Medulla oblongata (tissue), 1 donor: ENCODE data around the gene TBX1.
"Not testable (repeated sequence)": the region's sequence is repeated elsewhere in the genome, so short reads cannot be mapped to it uniquely, and the experiment has no call there.

ENCODE experiments used
- DNase-seq: peaks from one replicate; pipeline ENCODE4 v3.0.0-alpha.2; 2015; ENCODE audit errors: extremely low spot score

Gene TBX1

DNA sequence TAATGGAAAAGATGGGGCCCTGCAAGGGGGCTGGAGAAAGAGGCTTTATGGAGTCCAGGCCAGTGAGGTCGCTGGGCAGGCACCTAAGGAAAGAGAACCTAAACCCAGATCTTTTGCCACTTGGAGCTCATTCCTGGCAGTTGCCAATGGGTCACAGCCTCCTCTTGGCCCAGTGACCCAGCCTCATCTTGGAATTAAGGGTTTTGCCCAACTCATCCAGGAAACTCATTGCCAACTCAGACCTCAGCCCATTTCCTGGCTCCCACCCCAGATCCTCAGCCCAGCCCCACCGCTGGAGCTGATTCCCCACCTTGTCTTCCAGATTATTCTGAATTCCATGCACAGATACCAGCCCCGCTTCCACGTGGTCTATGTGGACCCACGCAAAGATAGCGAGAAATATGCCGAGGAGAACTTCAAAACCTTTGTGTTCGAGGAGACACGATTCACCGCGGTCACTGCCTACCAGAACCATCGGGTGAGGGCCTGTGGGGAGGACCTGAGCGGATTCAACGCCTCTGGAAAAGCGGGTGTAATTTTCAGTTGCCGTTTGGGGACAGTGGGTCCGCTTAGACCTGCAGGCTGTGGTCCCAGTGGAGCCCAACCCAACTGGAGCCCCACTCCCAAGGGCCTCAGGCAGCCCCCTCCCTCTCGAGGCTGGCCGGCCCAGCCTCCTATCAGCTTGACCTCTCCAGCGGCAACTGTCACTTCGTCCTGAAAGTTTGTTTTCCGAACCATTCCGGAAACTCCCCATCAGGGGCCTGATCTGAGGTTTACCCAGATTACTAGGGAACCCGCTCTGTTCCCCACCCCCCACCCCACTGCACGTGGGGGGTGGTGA, 4.3 kb downstream of the TBX1 start:
- no peak for DNase-seq

DNA sequence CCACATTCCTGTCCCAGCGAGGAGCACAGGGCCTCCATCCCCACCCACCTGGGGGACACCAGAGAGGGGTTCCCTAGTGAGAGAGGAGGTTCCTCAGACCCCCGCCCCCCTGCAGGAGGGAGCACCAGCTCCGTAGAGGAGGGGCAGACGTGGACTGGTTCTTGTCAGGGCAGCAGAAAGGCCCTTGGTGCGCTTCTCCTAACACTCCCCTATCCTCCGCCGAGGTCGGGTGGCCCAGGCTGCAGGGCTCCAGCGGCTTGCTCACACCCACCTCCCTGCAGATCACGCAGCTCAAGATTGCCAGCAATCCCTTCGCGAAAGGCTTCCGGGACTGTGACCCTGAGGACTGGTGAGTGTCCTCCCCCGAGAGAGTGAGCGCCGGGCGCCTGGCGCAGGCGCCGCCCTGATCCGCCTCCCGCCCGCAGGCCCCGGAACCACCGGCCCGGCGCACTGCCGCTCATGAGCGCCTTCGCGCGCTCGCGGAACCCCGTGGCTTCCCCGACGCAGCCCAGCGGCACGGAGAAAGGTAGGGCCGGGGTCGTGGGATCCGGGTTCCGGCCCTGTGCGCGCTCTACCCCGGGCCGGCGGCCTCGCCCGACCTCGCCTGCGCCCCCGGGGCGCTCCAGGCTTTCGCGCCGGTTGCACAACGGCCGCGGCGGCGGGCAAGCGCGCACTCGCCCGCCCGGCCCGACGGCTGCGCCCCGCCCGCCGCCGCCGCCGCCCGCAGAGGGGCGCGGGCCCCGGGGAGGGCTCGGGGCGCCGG, 5.1 kb downstream of the TBX1 start:
- DNase-seq = no peak

DNA sequence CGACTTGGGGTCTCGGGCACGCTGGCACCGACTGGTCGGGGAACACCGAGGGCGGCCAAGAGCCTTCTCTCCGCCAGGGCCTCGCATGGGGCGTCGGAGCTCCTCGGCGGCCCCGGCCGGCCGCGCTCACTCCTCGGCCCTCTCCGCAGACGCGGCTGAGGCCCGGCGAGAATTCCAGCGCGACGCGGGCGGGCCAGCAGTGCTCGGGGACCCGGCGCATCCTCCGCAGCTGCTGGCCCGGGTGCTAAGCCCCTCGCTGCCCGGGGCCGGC, 5.6 kb downstream of the TBX1 start:
- no peak for DNase-seq

DNA sequence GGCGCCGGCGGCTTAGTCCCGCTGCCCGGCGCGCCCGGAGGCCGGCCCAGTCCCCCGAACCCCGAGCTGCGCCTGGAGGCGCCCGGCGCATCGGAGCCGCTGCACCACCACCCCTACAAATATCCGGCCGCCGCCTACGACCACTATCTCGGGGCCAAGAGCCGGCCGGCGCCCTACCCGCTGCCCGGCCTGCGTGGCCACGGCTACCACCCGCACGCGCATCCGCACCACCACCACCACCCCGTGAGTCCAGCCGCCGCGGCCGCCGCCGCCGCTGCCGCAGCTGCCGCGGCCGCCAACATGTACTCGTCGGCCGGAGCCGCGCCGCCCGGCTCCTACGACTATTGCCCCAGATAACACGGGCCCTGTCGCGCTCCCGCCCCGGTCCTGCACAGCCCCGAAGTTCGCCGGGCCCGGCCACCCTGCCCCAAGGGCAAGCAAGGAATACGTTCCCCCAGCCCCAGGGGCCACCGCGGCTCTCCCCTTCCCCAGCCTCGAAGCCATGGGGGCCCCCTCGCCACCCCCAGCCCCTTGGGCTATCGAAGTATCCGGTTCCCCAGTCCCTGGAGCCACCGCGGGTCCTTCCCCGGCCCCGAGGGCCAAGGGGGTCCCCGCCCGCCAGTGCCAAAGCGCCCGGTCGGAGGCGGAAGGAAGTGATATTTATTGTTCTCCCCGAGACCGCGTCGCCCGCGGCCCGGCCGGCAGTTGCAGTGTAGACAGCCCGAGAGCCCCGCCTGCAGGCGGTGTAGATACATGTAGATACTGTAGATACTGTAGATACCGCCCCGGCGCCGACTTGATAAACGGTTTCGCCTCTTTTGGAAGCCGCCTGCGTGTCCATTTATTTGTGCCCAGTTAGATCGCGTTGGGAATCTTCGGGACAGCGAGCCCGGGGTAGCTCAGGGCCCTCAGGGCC, 6.2 kb downstream of the TBX1 start:
- DNase-seq = no peak

DNA sequence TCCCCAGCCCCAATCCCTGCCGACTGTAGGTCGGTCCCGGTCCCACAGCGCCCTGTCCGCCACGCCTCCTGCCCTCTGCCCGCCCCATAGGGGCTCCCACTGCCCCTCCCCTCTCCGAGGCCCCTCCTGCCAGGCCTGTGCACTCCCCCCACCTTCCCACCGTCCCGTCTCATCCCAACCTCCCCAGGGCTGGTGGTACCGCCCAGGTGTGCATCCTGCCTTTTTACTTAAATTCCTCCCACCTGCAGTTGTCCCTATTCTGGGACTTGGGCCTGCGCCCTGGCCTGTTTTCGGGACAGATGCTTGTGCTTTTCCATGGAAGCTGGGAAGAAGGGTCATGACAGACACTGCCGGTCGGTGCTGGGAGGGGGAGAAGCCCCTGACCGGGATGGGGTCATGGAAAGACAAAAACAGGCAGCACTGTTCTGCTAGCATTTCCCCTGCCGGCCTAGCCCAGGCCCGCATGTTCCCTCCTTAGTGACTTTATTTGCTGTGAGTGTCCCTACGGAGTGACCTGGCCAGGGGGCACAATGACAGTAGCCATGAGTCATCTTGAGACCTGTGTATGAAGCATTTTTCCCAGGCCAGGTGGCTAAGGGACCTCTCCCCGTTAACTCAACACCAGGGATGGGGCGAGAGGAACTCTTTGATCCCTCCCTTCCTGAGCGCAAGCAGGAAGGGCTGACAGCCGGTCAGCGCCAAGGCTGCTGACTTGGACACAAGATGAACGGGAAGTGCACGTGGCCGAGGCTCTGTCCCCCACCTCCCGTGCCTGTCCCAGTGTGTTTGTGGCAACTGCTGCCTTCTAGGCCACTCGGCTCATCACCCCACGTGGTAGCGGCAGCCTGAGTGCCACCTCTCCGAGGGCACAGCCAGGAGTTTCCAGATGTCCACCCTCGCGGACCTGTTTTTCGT, 7.1 kb downstream of the TBX1 start:
- DNase-seq = no peak

DNA sequence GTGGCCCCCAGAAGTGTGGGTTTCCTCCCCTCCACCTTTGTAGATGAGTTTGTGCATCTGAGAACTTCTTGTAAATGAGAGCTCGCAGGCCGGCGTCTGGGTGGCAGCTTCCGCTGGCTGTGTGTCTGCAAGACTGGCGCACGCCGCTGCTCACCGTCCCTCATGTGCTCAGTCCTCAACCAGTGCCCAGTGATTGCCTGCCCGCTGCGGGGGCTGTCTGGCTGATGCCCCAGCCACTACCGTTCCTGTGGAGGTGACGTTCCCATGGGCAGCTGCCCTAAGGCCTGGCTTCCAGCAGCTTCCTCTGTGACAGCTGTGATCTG, 8.8 kb downstream of the TBX1 start:
- no peak for DNase-seq

DNA sequence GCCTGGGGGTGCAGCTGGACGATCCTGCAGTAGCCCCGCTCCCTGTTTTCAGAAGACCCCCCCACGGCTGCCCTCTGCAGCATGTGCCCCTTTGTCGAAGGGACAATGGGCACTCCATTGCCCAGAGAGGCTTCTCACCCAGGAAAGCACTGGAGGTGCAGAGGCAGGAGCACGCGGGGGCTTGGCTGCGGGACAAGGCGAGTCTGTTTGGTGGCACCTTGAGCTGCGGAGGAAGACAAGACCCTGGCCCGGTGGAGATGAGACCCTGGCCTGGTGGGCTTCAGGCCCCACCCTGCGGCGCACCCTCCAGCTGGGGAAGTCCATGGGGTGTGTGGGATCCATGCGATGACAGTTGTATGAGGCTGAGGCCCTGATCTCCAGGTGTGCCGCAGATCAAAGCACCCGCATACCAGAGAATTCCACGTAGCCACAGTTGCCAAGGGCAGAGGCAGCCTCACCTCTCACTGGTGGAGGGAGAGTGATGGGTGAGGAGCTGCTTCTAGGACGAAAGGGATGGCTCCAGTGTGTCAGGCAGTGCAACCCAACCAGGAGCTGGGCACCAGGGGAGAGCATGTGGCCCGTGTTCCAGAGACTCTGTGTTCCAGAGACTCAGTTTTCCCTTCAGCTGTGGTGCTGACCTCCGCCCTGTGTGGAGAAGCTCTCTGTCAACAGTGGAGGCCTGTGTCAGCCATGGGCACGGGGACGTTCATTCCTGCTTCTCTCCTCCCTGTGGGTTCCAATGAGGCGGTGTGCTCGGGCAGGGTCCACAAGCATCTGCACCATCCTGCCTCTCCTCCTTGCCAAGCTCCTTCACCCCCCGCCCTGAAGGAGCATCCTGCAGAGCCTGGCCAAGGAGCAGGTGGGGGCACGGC, 10.0 kb downstream of the TBX1 start:
- no peak for DNase-seq

DNA sequence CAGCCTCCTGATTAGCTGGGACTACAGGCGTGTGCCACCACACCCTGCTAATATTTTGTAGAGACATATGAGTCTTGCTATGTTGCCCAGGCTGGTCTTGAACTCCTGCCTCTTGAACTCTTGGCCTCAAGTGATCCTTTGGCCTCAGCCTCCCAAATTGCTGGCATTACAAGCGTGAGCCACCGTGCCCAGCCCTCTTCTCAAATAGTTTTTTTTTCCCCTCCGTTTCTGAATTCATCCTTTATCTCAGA, 11.8 kb downstream of the TBX1 start:
- no peak for DNase-seq

DNA sequence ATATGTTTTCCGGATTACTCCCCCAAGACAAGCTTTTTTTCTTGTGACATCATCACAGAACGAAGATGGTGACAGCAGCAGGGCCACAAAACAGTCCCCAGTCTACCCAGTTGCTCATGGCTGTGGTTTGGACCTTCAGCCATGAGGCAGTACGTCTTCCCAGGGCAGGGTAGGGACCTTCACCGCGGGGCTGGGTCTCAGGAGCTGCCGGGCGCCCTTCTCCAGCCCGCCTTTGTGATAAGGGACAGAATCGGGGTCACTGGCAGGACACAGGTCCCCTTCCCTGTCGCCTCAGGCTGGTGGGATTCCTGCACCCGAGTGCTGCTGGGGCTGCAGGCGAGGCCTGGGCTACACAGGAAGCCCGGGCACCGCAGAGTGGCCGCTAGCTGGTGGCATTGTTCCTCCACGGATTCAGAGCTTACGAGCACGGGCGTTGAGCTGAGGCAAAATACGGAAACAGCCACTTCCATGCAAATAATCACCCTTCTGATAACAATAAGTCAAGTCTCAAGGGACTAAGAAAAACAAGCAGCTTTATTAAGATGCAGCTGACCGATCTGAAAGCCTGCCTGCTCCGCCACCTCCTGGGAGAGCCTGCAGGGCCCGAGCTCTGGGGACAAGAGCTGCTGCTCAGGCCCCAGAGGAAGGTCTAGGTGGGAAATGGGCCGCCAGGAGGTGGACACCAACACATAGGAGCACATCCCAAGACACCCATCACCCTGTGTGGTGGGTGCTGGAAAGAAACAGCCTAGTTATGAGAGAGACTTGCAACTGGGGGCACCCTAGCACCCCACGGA, 12.3 kb downstream of the TBX1 start:
- peak; percentile 3 for DNase-seq

DNA sequence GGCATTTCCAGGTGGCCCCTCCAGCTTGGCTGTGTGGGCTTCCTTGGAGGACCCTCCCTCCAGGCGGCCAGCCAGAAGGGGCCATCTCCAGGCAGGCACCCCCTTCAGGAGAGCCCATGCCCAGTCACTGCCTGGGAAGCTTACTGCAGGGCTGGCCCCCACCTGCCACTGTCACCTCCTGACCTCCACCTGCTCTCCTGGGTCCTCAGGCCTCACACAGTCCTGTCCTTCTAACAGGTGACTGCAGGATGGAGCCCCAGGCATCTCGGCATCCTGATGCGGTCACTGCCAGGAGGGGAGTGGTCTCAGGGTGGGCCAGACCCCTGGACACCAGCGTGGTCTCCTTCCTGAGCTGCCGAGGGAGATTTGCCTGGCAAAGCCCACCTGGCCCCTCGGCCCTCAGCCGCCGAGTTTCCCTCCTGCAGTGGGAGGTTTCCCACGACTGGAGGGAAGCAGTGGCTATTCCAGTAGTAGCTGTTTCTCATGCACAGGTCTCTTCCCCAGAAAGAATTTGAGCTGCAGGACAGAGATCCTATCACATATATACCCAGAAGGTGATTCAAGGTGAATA, 13.0 kb downstream of the TBX1 start:
- no peak for DNase-seq

DNA sequence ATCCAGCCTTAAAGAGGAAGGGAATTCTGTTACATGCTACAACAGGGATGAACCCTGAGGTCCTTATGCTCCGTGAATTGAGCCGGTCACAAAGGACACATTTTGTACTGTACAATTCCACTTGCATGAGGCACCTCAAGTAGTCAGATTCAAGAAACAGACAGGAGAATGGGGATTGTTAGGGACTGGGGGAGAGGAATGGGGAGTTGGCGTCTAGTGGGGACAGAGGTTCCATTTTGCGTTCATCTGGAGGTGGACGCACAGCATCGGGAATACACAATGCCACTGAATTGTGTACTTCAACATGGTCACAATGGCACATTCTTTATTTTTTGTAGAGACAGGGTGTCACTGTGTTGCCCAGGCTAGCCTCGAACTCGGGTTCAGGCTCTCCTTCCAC, 14.1 kb downstream of the TBX1 start:
- DNase-seq = no peak

DNA sequence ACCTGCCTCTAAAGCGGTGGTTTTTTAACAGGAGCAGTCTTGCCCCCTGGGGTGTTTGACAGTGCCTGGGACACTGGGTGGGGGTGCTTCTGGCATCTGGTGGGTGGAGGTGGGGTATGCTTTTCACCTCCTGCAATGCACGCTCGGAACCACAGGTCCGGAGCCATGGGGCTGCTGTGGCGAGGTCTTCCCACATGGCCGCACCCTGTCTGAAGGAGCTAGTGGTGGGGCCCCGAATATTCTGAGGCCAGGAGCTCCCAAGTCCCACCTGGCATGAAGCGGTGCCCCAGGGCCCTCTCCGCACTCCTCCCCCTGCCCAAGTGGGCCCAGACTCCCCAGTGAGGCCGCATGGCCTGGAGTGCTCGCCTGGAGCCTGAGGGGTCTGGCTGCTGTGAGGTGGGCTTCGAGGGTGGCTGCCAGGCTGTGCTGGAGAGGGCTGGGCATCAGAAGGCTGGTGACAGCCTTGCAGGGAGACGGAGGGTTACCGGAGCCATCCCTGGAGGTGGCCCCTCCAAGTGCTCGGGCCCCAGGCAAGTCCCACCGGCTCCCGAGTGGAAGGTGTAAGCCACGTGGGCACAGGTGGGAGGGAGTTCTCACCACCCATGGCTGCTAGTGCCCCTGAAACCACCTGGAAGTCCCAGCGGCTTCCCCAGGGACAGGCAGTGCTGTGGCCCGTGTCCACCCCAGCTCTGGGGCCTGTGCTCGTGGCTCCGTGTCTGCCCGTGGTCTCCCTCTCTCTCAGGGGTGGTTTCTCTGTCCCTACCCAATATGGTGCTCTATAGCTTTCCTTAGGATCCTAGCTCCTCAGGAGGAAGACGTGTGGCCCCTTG, 15.1 kb downstream of the TBX1 start:
- no peak for DNase-seq

DNA sequence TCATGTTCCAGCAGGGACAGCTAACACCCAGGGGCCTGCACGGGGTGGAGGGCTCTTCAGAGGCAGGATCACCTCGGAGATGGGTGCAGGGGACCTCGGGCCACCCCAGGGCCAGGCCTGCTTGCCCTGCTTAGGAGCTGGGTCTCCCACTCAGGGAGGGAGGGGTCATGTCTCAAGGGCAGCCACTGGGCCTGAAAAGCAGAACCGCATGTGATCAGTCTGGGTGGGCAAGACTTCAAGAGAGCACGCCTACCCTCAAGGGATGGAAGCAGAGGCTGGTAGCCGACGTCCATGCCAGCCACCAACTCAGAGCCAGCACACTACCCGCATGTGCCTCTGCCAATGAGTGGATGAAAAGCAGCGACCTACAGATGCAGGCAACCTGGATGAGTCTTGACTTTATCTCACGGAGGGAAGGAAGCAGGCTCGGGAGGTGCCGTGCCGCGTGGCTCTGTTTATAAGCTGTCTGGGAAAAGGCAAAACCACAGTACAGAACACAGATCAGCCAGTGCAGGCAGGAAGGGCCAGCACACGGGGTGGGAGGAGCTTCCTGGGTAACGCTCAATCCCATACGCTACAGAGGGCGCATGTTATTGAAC, 16.0 kb downstream of the TBX1 start:
- no peak for DNase-seq

DNA sequence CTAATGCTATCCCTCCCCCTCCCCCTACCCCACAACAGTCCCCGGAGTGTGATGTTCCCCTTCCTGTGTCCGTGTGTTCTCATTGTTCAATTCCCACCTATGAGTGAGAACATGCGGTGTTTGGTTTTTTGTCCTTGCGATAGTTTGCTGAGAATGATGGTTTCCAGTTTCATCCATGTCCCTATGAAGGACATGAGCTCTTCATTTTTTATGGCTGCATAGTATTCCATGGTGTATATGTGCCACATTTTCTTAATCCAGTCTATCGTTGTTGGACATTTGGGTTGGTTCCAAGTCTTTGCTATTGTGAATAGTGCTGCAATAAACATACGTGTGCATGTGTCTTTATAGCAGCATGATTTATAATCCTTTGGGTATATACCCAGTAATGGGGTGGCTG, 16.6 kb downstream of the TBX1 start:
- DNase-seq = not testable (repeated sequence)

DNA sequence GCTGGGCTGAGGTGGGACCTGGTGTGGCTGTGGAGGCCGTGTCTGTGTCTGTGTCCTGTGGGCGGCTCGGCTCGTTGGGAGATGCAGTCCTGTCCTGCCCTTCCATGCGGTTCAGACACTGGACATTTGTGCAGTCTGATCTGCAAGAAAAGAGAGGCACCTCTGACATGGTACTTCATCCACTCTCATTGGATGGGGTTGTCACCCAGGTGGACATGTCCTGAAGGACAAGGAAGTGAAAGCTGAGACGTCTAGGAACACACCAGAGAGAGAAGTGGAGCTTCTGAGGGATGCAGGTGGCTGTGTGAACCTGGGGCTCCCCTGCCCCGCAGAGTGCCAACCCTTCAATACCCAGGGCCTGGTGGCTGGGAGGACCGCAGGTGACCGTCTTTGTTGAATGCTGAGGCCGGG, 18.4 kb downstream of the TBX1 start:
- DNase-seq = no peak

DNA sequence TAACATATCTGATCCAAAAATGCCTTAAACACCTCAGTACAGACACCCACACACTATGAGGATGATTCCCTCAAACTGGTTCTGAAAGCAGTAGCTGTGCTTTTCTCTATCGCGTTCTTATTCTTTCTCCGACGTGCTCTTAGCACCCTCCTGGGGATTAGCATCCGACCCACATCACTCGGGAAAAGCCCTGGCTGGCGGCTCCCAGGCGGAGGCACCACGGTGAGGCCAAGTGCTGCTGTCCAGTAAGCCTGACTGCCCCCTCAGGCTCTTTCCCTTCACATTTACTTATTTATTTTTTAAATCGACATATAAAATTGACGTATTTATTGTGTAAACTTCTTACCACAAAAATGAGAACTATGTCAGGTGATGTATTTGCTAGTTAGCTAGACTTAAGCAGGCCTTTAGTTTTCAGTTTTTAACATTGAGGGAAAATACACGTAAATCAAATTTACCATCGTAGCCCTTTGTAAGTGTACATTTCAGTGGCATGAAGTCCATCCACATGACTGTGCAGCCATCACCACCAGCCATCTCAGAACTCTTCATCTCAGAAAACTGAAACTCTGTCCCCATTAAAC, 19.2 kb downstream of the TBX1 start:
- DNase-seq = no peak

DNA sequence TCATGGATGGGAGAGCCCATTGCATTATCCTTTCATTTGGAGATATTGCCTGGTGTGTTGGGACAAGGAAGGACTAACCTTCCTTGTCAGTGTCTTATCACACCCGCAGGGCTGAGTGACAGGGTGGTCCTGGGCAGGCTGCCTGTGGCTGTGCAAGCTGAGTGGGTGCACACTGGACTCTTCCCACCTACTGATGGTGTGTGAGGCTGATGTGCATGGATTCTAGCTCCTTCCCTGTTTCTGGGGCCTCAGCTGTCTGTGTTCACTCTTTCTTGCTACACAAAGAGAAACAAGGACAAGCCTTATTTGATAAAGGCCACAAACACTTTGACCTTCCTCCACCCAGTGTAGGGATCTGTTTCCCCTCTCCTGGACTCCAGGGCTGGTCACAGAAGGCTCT, 22.0 kb downstream of the TBX1 start:
- DNase-seq = no peak
